GM19372 (cell line): ENCODE measurements around the gene APLP2.
"Not testable (repeated sequence)": the region's sequence is repeated elsewhere in the genome, so short reads cannot be mapped to it uniquely, and the experiment has no call there.

ENCODE experiments used
- ATAC-seq: cut with Tn5 transposase; IDR thresholded peaks from one replicate; pipeline ENCODE4 v1.9.1; 2021; ENCODE audit warnings: mild to moderate bottlenecking, low read depth, moderate library complexity; ENCODE audit not compliant: unreplicated experiment

APLP2 gene

GRCh38 chr11:130163346-130164220, 93.9 kb downstream of the APLP2 start:
- no peak for ATAC-seq

- ATAC-seq, result no peak
Measured at GRCh38 chr11:130164221-130164570, 94.5 kb downstream of the APLP2 start.

- no peak for ATAC-seq
Measured at GRCh38 chr11:130165601-130166456, 96.1 kb downstream of the APLP2 start.

DNA sequence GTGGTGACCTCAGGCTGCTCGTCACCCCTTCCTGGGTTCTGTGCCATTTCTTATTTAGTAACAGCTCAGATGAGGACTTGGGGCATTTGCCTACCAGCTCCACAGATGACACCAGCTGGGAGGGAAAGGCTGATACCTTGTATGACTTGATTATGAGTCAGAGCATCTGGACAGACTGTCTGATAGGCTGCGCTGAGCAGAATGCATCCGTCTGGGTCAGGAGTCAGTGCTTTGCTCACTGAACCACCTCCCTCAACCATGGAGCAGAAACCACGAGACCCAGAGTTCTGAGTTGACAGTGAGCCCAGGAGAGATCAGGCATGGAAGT, 96.7 kb downstream of the APLP2 start:
- no peak for ATAC-seq

- no peak for ATAC-seq
Measured at GRCh38 chr11:130167146-130167545, 97.5 kb downstream of the APLP2 start.

GRCh38 chr11:130168105-130168504, 98.4 kb downstream of the APLP2 start:
- ATAC-seq, result no peak

GRCh38 chr11:130170345-130170744, 100.7 kb downstream of the APLP2 start:
- no peak for ATAC-seq

- no peak for ATAC-seq
Measured at GRCh38 chr11:130171534-130171933, 101.8 kb downstream of the APLP2 start.

- ATAC-seq, result not testable (repeated sequence)
Measured at GRCh38 chr11:130172001-130172400, 102.3 kb downstream of the APLP2 start.

GRCh38 chr11:130174642-130175041, 104.9 kb downstream of the APLP2 start:
- ATAC-seq, result no peak

DNA sequence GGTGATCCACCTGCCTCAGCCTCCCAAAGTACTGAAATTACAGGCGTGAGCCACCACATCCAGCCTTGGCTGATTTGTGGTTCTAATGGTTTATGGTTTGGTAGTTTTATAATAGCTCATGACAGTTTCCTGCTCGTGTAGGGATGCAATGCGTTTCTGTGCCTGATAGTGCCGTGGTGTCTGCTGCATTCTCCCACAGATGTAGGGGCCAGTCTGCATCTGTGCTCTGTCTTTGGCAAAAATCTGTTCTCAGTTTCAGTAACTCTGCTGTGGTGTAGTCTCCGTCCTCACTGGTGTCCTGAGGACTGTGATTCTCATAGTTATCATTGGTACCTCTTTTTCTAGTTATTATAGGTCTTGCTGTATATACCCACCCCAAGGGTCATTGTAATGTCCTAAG, 106.2 kb downstream of the APLP2 start:
- no peak for ATAC-seq

GRCh38 chr11:130177782-130178181, 108.1 kb downstream of the APLP2 start:
- ATAC-seq, result no peak

GRCh38 chr11:130178441-130179339, 109.0 kb downstream of the APLP2 start:
- ATAC-seq, result no peak

DNA sequence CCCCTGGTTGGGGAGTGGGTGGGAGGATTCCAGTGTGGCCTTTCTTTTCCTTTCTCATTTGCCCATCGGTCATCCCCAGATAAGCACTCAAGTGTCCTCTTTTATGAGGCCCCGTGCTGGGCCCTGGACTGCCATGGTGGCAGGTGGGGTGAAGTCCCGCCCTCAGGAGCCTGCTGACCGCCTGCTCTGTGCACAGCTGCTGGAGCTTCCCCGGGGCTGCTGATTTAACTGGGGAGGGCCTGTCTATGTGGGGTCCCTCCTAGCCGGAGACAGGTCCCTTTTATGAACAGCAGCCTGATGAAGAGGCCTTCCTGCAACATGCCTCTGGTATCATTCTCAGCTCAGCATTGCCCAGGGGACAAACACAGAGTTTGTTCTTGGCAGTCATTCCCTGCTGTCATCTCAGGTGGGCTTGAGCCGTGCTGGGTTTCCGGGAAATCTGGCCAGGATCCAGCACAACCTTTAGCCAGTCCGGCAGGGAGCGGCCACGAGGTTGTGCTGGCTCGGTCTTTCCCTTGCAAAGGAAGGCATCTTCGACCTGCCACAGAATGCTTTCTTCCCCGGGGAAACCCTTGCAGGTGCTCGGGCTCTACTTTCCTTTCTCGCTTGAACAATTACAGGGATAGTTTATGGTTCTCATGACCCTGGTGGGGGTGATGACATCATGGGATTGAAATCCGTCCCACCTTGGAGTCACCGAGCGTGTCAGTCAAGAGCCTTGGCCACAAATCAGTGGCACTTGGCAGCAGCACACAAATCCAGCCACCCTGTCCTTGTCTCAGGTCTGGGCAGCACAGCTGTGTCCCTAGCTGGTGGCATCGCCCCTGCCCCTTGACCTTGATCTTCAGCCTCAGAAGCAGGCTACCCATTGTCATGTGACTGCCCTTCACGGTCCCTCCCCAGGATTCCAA, 110.0 kb downstream of the APLP2 start:
- no peak for ATAC-seq

DNA sequence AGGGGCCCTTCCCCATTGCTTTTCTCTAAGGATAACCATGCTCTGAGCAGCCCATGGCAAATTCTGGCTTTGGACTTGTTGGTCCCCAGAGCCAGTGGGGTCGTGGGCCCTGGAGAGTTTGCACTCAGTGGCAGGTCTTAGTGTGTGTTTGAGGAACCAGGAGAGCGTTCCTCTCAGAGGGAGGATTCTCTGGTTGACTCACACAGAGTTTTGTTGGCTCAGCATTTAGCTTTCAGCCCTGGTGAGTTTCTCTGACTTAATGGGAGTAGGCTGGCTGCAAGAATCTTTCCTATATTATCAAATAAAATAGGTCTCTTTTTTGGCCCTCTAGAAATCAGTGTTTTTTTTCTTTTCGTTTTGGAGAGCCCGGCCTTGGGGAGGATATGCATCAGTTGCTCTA, 110.8 kb downstream of the APLP2 start:
- ATAC-seq, result no peak

DNA sequence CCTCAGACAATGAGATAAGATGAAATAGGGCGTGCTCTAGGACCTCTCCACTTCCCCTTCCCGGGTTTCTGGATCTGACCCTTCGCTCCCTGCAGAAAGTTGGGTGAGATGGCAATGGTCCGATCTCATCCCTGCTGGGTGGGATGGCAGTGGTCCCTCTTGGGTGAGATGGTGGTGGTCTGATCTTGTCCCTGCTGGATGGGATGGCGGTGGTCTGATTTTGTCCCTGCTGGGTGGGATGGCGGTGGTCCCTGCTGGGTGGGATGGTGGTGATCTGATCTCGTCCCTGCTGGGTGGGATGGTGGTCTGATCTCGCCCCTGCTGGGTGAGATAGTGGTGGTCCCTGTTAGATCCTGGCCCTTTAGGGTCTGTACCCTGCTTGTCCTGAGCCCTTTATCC, 111.2 kb downstream of the APLP2 start:
- ATAC-seq, result no peak

DNA sequence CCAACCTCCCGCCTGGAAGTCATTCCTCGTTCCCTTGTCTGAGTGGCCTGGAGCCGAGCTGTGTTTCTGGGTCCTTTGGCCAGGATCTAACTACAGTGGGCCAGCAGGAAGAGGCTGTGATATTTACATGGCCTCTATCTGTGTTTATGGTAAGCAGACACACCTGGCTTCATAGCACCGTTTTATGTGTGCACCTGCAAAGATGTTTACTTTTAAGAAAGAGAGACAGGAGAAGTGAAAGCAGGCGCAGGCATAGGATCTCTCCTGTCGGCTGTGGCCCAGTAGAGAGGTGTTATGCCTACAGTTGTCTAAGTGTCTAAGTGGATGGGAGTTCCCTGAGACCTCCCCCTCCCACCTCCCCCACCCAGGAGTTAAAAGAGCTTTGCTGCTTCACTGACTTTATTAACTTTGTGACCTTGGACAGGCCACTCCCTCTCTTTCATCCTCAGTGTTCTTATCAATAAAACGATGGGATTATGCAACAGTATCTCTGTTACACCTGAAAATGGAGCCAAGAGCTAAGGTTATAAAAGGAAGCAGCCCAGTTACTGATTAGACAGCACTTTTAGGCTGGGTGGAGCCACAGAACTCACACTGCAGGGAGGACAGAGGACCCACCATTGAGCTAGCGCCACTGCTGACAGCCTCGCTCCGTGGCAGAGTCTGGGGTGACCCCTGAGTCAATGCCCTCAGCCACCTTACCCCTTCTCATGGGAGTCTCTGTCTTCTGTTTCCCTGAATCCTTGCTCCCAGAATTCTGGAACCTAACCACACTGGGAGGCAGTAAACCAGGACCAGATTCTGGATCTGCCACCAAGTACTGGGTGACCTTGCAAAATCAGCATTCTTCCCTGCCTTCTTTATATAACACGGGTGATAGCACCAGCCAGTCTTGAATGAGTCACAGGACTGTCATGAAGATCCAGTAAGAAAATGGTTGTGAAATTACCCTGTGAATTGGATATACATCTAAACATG, 111.9 kb downstream of the APLP2 start:
- ATAC-seq, result peak; percentile 55

DNA sequence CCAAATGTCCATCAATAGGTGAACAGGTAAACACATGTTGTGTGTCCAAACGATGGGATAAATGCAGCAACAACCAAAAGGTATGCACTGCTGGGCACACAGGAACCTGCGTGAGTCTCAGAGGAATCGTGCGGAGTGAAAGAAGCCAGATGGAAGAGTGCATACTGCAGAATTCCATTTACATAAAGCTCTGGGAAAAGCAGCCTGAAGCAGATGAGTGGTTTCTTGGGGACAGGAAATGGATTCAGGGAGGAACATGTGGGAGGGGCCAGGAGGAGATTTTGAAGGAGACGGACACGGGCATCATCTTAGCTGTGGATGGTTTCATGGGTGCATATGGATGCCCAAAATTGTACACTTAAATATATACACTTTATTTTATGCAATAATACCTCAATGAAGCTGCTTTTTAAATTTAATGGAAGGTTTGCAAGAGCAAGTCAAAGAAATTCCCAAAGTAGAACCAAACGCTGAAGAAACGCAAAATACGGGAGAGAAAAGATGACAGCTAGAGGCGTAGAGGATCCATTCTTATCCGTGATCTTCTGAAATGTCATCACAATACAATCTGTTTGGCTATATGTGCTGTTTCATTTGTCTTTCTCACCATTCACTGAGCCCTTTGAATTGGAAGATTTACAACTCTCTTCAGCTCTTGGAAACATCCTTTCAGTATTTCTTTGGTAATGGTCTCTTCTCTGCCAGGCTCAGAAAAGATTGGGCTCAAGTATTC, 114.3 kb downstream of the APLP2 start:
- ATAC-seq, result no peak
